Regular cardiac myocyte (primary cell): ENCODE measurements around the gene PNMA8C. TPM values are rescaled to one million over a fixed set of nuclear protein-coding genes. Genes with fewer than 3 reads are reported as not detected.

Experiments used
- total RNA-seq: library from RNA; depleted of rRNA; stranded (reverse); fragments of >200 nt; gene quantifications from 2 replicates; pipeline ENCODE4 v1.2.3, GENCODE V29; 2014

PNMA8C gene
- 0.19 and 0.28 TPM in 2 replicates for total RNA-seq

DNA sequence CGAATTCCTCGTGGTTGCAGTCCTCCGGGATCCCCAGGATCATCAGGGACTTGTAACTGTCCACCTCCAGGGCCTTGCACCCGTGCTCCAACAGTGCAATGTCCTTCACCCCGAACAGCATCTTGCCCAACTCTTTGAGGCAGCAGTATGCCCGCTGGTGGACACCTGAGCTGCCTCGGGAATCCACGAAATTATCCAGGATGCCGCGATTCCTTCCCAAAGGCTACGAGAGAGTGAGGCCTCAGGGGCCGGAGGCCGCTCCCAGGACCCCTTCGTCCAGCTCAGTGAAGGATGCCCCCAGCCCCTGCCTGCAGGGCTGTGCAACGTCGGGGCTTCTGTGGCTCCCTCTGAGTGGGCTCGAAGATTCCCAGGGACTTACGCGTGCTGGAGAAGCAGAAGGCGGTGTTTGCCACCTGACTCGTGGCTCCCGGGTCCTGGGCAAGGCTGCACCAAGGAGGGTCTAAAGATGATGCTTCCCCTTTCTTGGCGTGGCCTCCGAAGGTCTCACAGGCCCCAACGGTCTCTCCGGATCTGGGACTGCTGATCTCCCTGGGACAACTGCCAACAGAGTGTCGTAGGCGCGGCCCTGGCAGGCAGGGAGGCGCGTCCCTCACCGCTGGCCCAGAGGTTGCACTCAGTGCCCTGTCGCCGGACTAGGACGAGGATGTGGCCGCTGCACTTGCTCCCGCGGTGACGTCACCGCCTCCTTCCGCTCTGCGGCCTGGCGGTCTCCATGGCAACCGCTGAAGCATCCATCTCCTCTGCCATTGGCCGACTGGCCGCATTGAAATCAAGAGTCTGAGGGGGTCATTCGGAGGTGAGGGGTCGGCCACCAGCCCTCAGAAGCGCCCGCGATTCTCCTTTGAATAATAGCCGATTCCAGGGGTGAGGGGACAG is at the start of gene PNMA8C:
Gene PNMA8C, minus strand, starts transcription at position 698 of the 897 bp plus-strand sequence. Its CDS starts 577 bp downstream, at position 121.

DNA sequence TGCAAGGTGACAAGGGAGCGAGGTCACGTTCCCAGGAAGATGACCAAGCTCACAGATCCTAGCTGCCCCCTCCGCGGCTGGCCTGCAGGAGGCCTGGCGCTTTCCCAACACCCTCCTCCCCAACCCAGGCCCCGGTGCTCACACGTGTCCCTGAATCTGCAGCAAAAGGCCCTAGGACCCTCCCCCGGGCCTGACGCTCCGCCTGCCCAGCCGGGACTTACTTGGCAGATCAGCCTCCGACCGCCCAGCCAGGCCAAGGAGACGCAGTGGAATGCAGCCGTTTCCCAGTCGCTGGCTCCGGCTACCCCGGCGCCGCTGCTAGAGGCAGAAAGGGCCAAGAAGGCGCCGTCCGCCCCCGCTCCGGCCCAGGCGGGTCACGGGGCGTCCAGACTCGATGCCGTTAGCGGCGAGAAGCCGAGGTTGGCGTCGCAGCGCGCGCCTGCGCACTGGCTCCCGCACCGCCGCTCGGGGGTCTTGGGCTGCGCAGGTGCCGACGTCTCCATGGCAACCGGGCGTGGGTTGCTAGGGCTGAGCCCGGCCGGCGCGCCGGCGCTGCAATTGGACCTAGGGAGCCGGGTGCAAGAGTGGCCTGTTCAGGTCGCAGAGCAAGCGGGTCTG is 42.5 kb upstream of the PNMA8C start, which contains the start of gene PNMA8A:
Gene PNMA8A, minus strand, starts transcription at position 448 of the 618 bp plus-strand sequence. CDS start 528 bp downstream, outside the sequence.

DNA sequence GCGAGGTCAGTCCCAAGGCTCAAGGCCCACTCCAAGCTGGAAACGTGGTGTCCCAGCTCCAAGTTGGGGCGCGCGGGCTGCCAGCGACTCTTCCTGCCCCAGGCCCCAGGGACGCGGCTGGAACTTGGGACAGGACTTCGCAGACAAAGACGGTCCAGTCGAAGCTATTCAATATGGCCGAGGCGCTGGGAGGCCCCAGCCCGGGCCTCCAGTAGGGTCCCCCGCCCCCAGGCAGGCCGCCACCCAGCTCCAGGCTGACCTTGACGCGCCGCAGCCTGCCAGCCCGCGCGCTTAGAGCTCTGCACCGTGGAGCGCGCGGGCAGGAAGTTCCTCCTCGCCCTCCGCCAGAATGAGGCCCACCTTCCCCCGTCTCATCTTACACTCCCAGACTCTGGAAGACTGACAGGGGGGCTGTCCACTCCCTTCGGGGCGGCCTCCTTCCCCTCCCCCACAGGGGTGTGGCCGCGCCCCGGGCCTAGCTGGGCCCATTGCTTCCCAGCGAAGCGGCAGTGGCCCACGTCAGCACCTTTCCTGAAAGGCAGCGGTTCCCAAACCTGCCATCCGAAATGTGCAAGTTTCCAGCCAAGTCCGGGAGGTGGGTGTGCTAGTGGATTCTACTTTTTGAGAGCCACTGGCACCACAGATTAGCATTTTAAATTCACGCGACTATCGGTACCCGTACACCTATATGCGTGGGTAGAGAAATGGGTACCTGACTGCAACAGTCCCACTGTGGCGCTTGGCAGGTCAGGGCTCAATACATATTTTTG is 15.3 kb downstream of the PNMA8C start, which contains the start of gene CCDC8:
Gene CCDC8, minus strand, starts transcription at position 303 of the 770 bp plus-strand sequence. CDS start 754 bp downstream, outside the sequence.

Other genes with a start within 250 kb of the PNMA8C start
- not detected in 2 replicates for gene IGFL1, start 199.2 kb downstream of the PNMA8C start, total RNA-seq
- under 0.01 and 1.1 TPM in 2 replicates for gene HIF3A, start 131.9 kb downstream of the PNMA8C start, total RNA-seq
- 33.0 and 79.9 TPM in 2 replicates for gene PPP5C, start 81.8 kb downstream of the PNMA8C start, total RNA-seq
- gene CCDC8, start 15.4 kb downstream of the PNMA8C start, total RNA-seq = 12.8 and 21.1 TPM in 2 replicates
- 0.77 and 2.8 TPM in 2 replicates for gene PNMA8A, start 42.6 kb upstream of the PNMA8C start, total RNA-seq
- gene PNMA8B, start 66.9 kb upstream of the PNMA8C start, total RNA-seq = 0.19 and 1.4 TPM in 2 replicates
- gene CALM3, start 172.4 kb upstream of the PNMA8C start, total RNA-seq = 179 and 296 TPM in 2 replicates
- 7.5 and 16.3 TPM in 2 replicates for gene PTGIR, start 196.2 kb upstream of the PNMA8C start, total RNA-seq
- gene GNG8, start 207.3 kb upstream of the PNMA8C start, total RNA-seq = not detected in 2 replicates
- gene DACT3, start 232.2 kb upstream of the PNMA8C start, total RNA-seq = 2.9 and 5.9 TPM in 2 replicates